ENCODE measurements around the gene USP13. TPM values are rescaled to one million over a fixed set of nuclear protein-coding genes. Genes with fewer than 3 reads are reported as not detected.

The USP13 gene
- total and polyA plus RNA-seq, 2 experiments from 2014 or later = 9.6 to 22.7 TPM

DNA sequence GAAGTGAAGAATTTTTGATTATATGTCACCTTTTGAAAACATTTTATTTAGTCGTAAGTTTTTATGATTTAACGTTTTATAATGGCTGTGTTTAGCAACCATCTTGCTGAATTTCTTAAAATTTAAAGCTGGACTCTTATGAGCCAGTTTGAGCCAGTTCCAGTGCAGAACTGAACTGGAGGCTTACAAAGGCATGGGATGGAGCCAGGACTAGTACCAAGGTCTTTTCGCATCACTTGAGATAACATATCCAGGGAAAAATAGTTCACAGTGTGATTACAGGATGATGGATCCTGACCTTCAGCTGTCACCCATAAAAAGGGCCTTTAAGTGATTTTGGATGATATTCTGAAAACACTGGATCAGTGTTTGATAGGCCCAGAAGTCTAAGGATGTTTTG is 51.0 kb downstream of the USP13 start (continued):
- TF ChIP-seq, protein P1, sequence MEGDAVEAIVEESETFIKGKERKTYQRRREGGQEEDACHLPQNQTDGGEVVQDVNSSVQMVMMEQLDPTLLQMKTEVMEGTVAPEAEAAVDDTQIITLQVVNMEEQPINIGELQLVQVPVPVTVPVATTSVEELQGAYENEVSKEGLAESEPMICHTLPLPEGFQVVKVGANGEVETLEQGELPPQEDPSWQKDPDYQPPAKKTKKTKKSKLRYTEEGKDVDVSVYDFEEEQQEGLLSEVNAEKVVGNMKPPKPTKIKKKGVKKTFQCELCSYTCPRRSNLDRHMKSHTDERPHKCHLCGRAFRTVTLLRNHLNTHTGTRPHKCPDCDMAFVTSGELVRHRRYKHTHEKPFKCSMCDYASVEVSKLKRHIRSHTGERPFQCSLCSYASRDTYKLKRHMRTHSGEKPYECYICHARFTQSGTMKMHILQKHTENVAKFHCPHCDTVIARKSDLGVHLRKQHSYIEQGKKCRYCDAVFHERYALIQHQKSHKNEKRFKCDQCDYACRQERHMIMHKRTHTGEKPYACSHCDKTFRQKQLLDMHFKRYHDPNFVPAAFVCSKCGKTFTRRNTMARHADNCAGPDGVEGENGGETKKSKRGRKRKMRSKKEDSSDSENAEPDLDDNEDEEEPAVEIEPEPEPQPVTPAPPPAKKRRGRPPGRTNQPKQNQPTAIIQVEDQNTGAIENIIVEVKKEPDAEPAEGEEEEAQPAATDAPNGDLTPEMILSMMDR (conservative IDR thresholded peaks at IDR 0.05; ENCODE audit: low read depth in 2 of 2) = no peak
- TF ChIP-seq ZNF331 (CRISPR knock-in tag; IDR thresholded peaks at IDR 0.05; ENCODE audit: low read depth) (no peak), EZH2phosphoT487 (IDR thresholded peaks at IDR 0.05; ENCODE audit: unreplicated experiment) (no peak)

DNA sequence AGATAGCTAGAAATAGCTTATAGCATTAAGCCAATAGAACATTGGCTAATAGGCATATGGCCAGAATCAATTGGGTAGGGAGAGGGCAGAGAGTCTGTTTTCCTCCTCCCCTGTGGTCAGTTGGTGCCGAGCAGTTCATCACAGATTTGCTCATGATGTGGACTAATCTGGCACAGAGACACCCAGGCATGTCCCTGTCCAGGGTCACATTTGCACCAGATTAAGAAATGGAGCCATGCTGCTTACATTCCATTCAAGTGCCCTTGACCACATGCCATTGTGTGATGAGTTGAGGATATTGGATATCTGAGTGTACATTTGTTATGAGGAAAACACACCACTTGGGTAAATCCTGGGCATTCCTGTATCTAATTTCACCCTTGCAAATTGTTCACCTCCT is 53.4 kb downstream of the USP13 start:
- H3K27me3 ChIP-seq (ENCODE audit: insufficient read depth) = no peaks in the 10 kb centered on the region
- no peak overlapping the region for H3K4me3 Mint-ChIP-seq
- H3K36me3 Mint-ChIP-seq (ENCODE audit: low read depth) = peaks cover 22% of the 10 kb centered on the region
- H3K4me1 Mint-ChIP-seq = peaks cover 37% of the 10 kb centered on the region
- DNase-seq (ENCODE audit: low spot score) (no peak), ATAC-seq (no peak)
- peaks cover 4% of the 10 kb centered on the region for H3K27me3 Mint-ChIP-seq (ENCODE audit: insufficient read depth, low read depth, poor library complexity)
- H3K79me2 ChIP-seq (replicated peaks; ENCODE audit: insufficient read depth) = peaks cover 12% of the 10 kb centered on the region; the same call in 1 of the 2 replicates
- no peak overlapping the region for H3K4me3 ChIP-seq
- H3K27ac ChIP-seq (ENCODE audit: low read depth) = no peak overlapping the region
- no peak overlapping the region for H3K4me2 ChIP-seq
- H3K36me3 ChIP-seq (ENCODE audit: insufficient read depth) = no peaks in the 10 kb centered on the region
- peaks cover 42% of the 10 kb centered on the region for H3K4me1 ChIP-seq (ENCODE audit: insufficient read depth)
- H4K20me1 ChIP-seq (replicated peaks; ENCODE audit: insufficient read depth) = no peaks in the 10 kb centered on the region
- no peaks in the 10 kb centered on the region for H3K9me2 ChIP-seq (ENCODE audit: insufficient read depth)
- H3F3A ChIP-seq (replicated peaks; ENCODE audit: low read depth) = no peaks in the 10 kb centered on the region; the same call in 1 of the 2 replicates
- no peak overlapping the region for H2AFZ ChIP-seq
- no peak overlapping the region for H3K27ac Mint-ChIP-seq
- no peaks in the 10 kb centered on the region for H3K9me3 Mint-ChIP-seq
- TF ChIP-seq EZH2 (IDR thresholded peaks at IDR 0.05; ENCODE audit: low read depth, unreplicated experiment) (no peak), NANOG (IDR thresholded peaks at IDR 0.05; ENCODE audit: borderline replicate concordance) (no peak), STAT1 (IDR thresholded peaks at IDR 0.05; ENCODE audit: unreplicated experiment) (no peak), ZNF114 (CRISPR knock-in tag; IDR thresholded peaks at IDR 0.05) (no peak), CREB1 (CRISPR knock-in tag; IDR thresholded peaks at IDR 0.05; ENCODE audit: low read depth) (no peak), POLR2AphosphoS5 (IDR thresholded peaks at IDR 0.05; ENCODE audit: low read depth) (no peak), JUNB (IDR thresholded peaks at IDR 0.05; ENCODE audit: unreplicated experiment) (no peak)
- TF ChIP-seq, protein P2, sequence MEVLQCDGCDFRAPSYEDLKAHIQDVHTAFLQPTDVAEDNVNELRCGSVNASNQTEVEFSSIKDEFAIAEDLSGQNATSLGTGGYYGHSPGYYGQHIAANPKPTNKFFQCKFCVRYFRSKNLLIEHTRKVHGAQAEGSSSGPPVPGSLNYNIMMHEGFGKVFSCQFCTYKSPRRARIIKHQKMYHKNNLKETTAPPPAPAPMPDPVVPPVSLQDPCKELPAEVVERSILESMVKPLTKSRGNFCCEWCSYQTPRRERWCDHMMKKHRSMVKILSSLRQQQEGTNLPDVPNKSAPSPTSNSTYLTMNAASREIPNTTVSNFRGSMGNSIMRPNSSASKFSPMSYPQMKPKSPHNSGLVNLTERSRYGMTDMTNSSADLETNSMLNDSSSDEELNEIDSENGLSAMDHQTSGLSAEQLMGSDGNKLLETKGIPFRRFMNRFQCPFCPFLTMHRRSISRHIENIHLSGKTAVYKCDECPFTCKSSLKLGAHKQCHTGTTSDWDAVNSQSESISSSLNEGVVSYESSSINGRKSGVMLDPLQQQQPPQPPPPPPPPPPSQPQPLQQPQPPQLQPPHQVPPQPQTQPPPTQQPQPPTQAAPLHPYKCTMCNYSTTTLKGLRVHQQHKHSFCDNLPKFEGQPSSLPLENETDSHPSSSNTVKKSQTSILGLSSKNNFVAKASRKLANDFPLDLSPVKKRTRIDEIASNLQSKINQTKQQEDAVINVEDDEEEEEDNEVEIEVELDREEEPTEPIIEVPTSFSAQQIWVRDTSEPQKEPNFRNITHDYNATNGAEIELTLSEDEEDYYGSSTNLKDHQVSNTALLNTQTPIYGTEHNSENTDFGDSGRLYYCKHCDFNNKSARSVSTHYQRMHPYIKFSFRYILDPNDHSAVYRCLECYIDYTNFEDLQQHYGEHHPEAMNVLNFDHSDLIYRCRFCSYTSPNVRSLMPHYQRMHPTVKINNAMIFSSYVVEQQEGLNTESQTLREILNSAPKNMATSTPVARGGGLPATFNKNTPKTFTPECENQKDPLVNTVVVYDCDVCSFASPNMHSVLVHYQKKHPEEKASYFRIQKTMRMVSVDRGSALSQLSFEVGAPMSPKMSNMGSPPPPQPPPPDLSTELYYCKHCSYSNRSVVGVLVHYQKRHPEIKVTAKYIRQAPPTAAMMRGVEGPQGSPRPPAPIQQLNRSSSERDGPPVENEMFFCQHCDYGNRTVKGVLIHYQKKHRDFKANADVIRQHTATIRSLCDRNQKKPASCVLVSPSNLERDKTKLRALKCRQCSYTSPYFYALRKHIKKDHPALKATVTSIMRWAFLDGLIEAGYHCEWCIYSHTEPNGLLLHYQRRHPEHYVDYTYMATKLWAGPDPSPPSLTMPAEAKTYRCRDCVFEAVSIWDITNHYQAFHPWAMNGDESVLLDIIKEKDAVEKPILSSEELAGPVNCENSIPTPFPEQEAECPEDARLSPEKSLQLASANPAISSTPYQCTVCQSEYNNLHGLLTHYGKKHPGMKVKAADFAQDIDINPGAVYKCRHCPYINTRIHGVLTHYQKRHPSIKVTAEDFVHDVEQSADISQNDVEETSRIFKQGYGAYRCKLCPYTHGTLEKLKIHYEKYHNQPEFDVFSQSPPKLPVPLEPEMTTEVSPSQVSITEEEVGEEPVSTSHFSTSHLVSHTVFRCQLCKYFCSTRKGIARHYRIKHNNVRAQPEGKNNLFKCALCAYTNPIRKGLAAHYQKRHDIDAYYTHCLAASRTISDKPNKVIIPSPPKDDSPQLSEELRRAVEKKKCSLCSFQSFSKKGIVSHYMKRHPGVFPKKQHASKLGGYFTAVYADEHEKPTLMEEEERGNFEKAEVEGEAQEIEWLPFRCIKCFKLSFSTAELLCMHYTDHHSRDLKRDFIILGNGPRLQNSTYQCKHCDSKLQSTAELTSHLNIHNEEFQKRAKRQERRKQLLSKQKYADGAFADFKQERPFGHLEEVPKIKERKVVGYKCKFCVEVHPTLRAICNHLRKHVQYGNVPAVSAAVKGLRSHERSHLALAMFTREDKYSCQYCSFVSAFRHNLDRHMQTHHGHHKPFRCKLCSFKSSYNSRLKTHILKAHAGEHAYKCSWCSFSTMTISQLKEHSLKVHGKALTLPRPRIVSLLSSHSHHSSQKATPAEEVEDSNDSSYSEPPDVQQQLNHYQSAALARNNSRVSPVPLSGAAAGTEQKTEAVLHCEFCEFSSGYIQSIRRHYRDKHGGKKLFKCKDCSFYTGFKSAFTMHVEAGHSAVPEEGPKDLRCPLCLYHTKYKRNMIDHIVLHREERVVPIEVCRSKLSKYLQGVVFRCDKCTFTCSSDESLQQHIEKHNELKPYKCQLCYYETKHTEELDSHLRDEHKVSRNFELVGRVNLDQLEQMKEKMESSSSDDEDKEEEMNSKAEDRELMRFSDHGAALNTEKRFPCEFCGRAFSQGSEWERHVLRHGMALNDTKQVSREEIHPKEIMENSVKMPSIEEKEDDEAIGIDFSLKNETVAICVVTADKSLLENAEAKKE (CRISPR knock-in tag; IDR thresholded peaks at IDR 0.05) = no peak
- TF ChIP-seq, protein P3, sequence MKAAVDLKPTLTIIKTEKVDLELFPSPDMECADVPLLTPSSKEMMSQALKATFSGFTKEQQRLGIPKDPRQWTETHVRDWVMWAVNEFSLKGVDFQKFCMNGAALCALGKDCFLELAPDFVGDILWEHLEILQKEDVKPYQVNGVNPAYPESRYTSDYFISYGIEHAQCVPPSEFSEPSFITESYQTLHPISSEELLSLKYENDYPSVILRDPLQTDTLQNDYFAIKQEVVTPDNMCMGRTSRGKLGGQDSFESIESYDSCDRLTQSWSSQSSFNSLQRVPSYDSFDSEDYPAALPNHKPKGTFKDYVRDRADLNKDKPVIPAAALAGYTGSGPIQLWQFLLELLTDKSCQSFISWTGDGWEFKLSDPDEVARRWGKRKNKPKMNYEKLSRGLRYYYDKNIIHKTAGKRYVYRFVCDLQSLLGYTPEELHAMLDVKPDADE (IDR thresholded peaks at IDR 0.05) = no peak
- TF ChIP-seq, protein P4, sequence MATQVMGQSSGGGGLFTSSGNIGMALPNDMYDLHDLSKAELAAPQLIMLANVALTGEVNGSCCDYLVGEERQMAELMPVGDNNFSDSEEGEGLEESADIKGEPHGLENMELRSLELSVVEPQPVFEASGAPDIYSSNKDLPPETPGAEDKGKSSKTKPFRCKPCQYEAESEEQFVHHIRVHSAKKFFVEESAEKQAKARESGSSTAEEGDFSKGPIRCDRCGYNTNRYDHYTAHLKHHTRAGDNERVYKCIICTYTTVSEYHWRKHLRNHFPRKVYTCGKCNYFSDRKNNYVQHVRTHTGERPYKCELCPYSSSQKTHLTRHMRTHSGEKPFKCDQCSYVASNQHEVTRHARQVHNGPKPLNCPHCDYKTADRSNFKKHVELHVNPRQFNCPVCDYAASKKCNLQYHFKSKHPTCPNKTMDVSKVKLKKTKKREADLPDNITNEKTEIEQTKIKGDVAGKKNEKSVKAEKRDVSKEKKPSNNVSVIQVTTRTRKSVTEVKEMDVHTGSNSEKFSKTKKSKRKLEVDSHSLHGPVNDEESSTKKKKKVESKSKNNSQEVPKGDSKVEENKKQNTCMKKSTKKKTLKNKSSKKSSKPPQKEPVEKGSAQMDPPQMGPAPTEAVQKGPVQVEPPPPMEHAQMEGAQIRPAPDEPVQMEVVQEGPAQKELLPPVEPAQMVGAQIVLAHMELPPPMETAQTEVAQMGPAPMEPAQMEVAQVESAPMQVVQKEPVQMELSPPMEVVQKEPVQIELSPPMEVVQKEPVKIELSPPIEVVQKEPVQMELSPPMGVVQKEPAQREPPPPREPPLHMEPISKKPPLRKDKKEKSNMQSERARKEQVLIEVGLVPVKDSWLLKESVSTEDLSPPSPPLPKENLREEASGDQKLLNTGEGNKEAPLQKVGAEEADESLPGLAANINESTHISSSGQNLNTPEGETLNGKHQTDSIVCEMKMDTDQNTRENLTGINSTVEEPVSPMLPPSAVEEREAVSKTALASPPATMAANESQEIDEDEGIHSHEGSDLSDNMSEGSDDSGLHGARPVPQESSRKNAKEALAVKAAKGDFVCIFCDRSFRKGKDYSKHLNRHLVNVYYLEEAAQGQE (IDR thresholded peaks at IDR 0.05; ENCODE audit: unreplicated experiment) = no peak
